Stimulated activated CD4-positive, alpha-beta T cell treated with anti-CD3 and anti-CD28 coated beads, Interleukin-15, amount 100 ng/mL, for 48 hours (primary cell): ENCODE results near the gene RPS10.

Experiments
- DNase-seq, 2 donors: peaks; one replicate each; pipeline ENCODE4 v3.0.0-alpha.2; 2020; ENCODE audit warnings: low read depth in 2 of 2

RPS10 gene

DNA sequence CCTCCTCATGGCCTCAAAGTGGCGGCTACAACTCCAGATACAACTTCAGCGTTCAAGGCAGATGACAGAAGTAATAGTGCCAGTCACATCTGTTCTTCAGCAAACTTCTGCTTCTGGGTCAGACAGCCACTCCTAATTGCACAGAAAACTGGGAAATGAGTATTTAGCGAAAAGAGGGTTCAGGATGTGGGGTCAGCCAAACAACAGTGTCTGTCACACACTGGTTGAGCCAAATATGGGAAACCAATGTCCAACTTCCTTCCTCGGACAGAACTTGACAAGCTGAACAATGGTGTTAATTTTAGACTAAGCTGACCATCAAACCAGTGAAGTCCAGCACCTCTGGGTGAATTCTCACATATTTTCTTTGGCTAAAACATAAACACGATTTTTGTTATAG lies 55.5 kb downstream of the RPS10 start:
- no peak for DNase-seq

DNA sequence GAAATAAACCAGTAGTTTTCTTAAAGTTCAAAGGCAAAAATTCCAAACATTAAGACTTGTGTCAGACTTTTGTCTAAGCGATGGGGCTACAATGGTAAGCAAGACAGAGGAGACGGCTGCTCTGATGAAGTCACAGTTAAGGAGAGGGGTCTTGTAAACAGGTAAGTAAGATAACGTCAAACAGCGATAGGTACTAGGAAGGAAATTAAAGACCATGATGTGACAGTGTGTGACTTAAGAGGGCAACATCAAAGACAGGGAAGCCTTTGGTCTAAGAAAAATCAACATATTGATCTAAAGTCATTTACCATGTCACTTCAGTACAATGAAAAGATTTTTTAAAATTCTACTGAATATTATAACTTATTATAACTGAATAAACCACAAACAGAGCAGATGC lies 56.5 kb downstream of the RPS10 start:
- no peak for DNase-seq
